GM12878 (cell line): ENCODE results near the gene CTSW. TPM values are rescaled to one million over a fixed set of nuclear protein-coding genes. Genes with fewer than 3 reads are reported as not detected.

Experiments used
- ATAC-seq: fragments of 200-7000 bp; cut with Tn5 transposase; 3 replicates; pipeline ENCODE4 v1.9.1; 2020; ENCODE audit warnings: mild to moderate bottlenecking, moderate library complexity
- BruUV-seq: library from RNA; stranded (reverse); fragments of 400-500 nt; replicated peaks from 2 replicates; lab custom pipeline; 2021; lab: Mats Ljungman, UMichigan
- CTCF ChIA-PET: fragments of 300-600 bp; sonication (Branson Sonifier 250); formaldehyde crosslinking; extraction: SDS; loops from one replicate; lab custom pipeline; 2021; ENCODE audit warnings: inconsistent platforms; lab: Yijun Ruan, JAX
- POLR2A ChIA-PET: fragments of 350-600 bp; formaldehyde crosslinking; extraction: SDS; loops from one replicate; lab custom pipeline; 2021; ENCODE audit warnings: inconsistent platforms; lab: Charles Lee
- RAD21 ChIA-PET: fragments of 300-600 bp; sonication (Branson Sonifier 250); formaldehyde crosslinking; loops from one replicate; lab custom pipeline; 2023; ENCODE audit warnings: antibody characterized with exemption; ENCODE audit not compliant: unreplicated experiment; lab: Charles Lee
- SMC1A ChIA-PET: fragments of 300-600 bp; sonication (Branson Sonifier 250); formaldehyde crosslinking; loops from one replicate; lab custom pipeline; 2023; ENCODE audit not compliant: unreplicated experiment, uncharacterized antibody; lab: Charles Lee
- DNase-seq: peaks from one replicate; pipeline ENCODE4 v3.0.0-alpha.2; 2011; ENCODE audit warnings: low read depth, low spot score
- FAIRE-seq: peaks from 3 replicates; lab custom pipeline; 2011; peaks lifted over from hg19 to GRCh38; lab: Jason Lieb, UNC
- H2AFZ ChIP-seq: 2 replicates; pipeline ENCODE4 v1.6.0; 2011; ENCODE audit warnings: low read depth, low read length, control low read depth; ENCODE audit not compliant: control insufficient read depth
- H3K27ac ChIP-seq: 2 replicates; pipeline ENCODE4 v1.5.1; 2011; ENCODE audit warnings: control low read depth; ENCODE audit not compliant: control insufficient read depth, insufficient read depth
- H3K27me3 ChIP-seq, 2 experiments: replicated peaks in 1 of 2; 2 replicates each; pipeline versions ENCODE4 v1.6.0 to v1.6.1; 2011; ENCODE audit warnings: low read length in 1 of 2; ENCODE audit not compliant: control insufficient read depth in 2 of 2, insufficient read depth in 2 of 2
- H3K36me3 ChIP-seq, 2 experiments: 2 replicates each; pipeline ENCODE4 v1.5.1; 2011; ENCODE audit warnings: low read length in 1 of 2; ENCODE audit not compliant: control insufficient read depth in 2 of 2, insufficient read depth in 2 of 2
- H3K4me1 ChIP-seq: 2 replicates; pipeline ENCODE4 v1.6.1; 2011; ENCODE audit warnings: mild to moderate bottlenecking, low read length, moderate library complexity, mixed read lengths; ENCODE audit not compliant: control insufficient read depth, insufficient read depth
- H3K4me2 ChIP-seq: 2 replicates; pipeline ENCODE4 v1.6.0; 2011; ENCODE audit warnings: control low read depth; ENCODE audit not compliant: control insufficient read depth, insufficient read depth
- H3K4me3 ChIP-seq: fragments of 200-600 bp; sonication (generic); 2 replicates; pipeline ENCODE4 v1.5.1; 2016
- H3K79me2 ChIP-seq: 2 replicates; pipeline ENCODE4 v1.6.0; 2011; ENCODE audit warnings: low read length; ENCODE audit not compliant: control insufficient read depth, insufficient read depth
- H3K9ac ChIP-seq: 2 replicates; pipeline ENCODE4 v1.8.0; 2011; ENCODE audit warnings: low read length, control low read depth, mixed read lengths; ENCODE audit not compliant: control insufficient read depth, insufficient read depth
- H3K9me3 ChIP-seq: replicated peaks from 3 replicates; pipeline ENCODE4 v1.5.1; 2011; ENCODE audit warnings: mild to moderate bottlenecking, low read length; ENCODE audit not compliant: control insufficient read depth, insufficient read depth
- H4K20me1 ChIP-seq: 2 replicates; pipeline ENCODE4 v1.6.0; 2011; ENCODE audit not compliant: control insufficient read depth, insufficient read depth
- CEBPZ ChIP-seq: fragments of 150-350 bp; IDR thresholded peaks from 2 replicates; pipeline ENCODE4 v1.6.1; 2016; ENCODE audit warnings: low read depth, low read length
- PKNOX1 ChIP-seq: fragments of 450-650 bp; IDR thresholded peaks from 2 replicates; pipeline ENCODE4 v1.6.1; 2016; ENCODE audit warnings: mild to moderate bottlenecking
- WGBS: methylation state at CpG from one replicate; pipeline ENCODE4 v1.1.6; 2016; ENCODE audit warnings: low lambda C conversion rate; ENCODE audit not compliant: insufficient replicate concordance, insufficient coverage; ENCODE audit errors: missing lambda C conversion rate; 5-methylcytosine and 5-hydroxymethylcytosine counted together
- in situ Hi-C: fragments of 300-500 bp; cut with MboI; formaldehyde crosslinking; loops from 9 replicates; pipeline ENCODE4 v1.14.3; 2018; ENCODE audit warnings: mixed read lengths
- intact Hi-C: fragments of 100-400 bp; cut with micrococcal nuclease; formaldehyde crosslinking; loops from one replicate; pipeline ENCODE4 v1.14.2; 2022; ENCODE audit not compliant: unreplicated experiment
- polyA plus RNA-seq, 11 experiments: library from polyadenylated mRNA; depleted of rRNA in 4 of 11; unstranded in 6 of 11; stranded (reverse) in 5 of 11; fragments of >200 nt; fragmentation: Nextera tagmentation in 4 of 11; fragmentation: Illumina TruSeq in 1 of 11; extraction: Ambion mirVana in 4 of 11; extraction: Trizol in 1 of 11; gene quantifications; 1 replicate in 1 of 11; 2 replicates in 10 of 11; pipeline versions ENCODE4 v1.2.1 to v1.2.3, GENCODE V29; 2011 to 2016; ENCODE audit warnings: inconsistent platforms in 2 of 11, missing spikeins in 2 of 11, low read depth in 1 of 11
- total RNA-seq, 4 experiments: library from RNA; depleted of rRNA in 3 of 4; stranded (reverse); fragments of >200 nt in 3 of 4; fragmentation: Illumina TruSeq in 1 of 4; extraction: Trizol in 1 of 4; gene quantifications; 2 replicates each; pipeline versions ENCODE4 v1.2.1 to v1.2.3, GENCODE V29; 2013 to 2021

The CTSW gene
- total and polyA plus RNA-seq, 10 of the 15 experiments (the other 5 are each of a cell fraction or from before 2014, with no cell fraction given): 0.53 to 12.0 (median 1.7) TPM

- Histone ChIP-seq H4K20me1 (no peaks in the 10 kb centered on the region), H3K36me3 (no peaks in the 10 kb centered on the region), H3K9ac (no peak overlapping the region), H3K27me3 (no peaks in the 10 kb centered on the region), H2AFZ (no peak overlapping the region), H3K4me2 (no peak overlapping the region), H3K27ac (no peak overlapping the region)
- DNase-seq (no peak), ATAC-seq (no peak)
- ChIA-PET SMC1A (interaction anchor here (0.9 to 1.1 kb wide), 3 partner anchors 11 to 63 kb away, joined by 4 read pairs; no protein-coding TSS in a partner anchor), POLR2A (interaction anchor here (0.6 to 0.9 kb wide), 3 partner anchors 16 to 223 kb away, joined by 3 to 6 read pairs (median 3); no protein-coding TSS in a partner anchor)
- WGBS: 91% methylated on average over 5 of the region's 5 CpGs
- intact Hi-C loops: loop anchor here (10.0 kb wide), 1 partner anchor 239 kb away; no protein-coding TSS in a partner anchor
- no peak for TF ChIP-seq CEBPZ
- TF ChIP-seq PKNOX1: peak; percentile 68
- TF ChIP-seq, all 136 proteins: peak for 1
- Histone ChIP-seq H3K79me2 (peaks cover 46% of the 10 kb centered on the region), H3K4me3 (no peak overlapping the region), H3K9me3 (no peaks in the 10 kb centered on the region), H3K4me1 (peaks cover 20% of the 10 kb centered on the region)
- FAIRE-seq: no peak
- CTCF ChIA-PET: interaction anchor here (2.0 to 4.2 kb wide), 2 partner anchors 11 to 93 kb away, joined by 6 to 36 read pairs; no protein-coding TSS in a partner anchor
- BruUV-seq: no TSS peak
- RAD21 ChIA-PET: no interaction called here
- in situ Hi-C loops: no loop called here
These were observed 15.9 kb downstream of the CTSW start for GRCh38 chr11:65895482-65895981.
